ENCODE measurements around the gene C4orf36.

DNA sequence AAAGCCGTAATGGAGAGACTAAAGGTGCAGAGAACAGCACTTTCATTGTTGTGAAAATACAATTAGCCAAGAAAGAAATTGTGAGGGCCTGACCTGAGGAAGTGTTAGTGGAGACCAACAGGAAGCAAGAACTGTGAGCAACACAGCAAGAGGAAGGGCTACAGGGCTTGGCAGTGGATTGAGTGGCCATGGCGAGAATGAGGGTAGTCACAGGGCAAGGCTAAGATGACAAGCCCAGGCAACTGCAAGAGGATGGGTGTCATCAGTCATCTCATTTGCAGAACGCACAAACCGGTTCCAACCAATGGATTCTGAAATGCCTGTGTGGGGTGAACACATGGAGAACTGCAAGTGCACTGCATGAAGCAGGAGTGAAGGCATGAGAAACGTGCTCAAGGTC lies 46.6 kb downstream of the C4orf36 start:
- no peak for TF ChIP-seq FOXP2 (optimal IDR thresholded peaks at IDR 0.05; ENCODE audit: control extremely low read depth, extremely low read length, insufficient read depth)
- TF ChIP-seq POLR2AphosphoS5 (IDR thresholded peaks at IDR 0.05; ENCODE audit: borderline replicate concordance, low read depth, low read length): no peak

Measured in SK-N-MC (cell line).